Endothelial cell of umbilical vein (primary cell): ENCODE data around the gene BMP2K.

Experiments
- EZH2 ChIP-seq: IDR thresholded peaks from 2 replicates; pipeline ENCODE4 v1.6.1; 2012; ENCODE audit warnings: borderline replicate concordance, low read depth, mild to moderate bottlenecking, moderate library complexity, low read length, inconsistent platforms; ENCODE audit not compliant: severe bottlenecking
- GATA2 ChIP-seq: IDR thresholded peaks from 2 replicates; pipeline ENCODE4 v1.7.0; 2011; ENCODE audit warnings: low read depth, mild to moderate bottlenecking, moderate library complexity, mixed read lengths, low read length; ENCODE audit not compliant: insufficient read length, insufficient read depth
- JUN ChIP-seq: IDR thresholded peaks from 2 replicates; pipeline ENCODE4 v1.6.1; 2011; ENCODE audit warnings: borderline replicate concordance, low read depth; ENCODE audit not compliant: insufficient read length, insufficient read depth
- MYC ChIP-seq: IDR thresholded peaks from one replicate; pipeline ENCODE4 v1.6.1; 2011; ENCODE audit warnings: mild to moderate bottlenecking, low read depth, low read length
- POLR2A ChIP-seq: IDR thresholded peaks from 2 replicates; pipeline ENCODE4 v1.6.1; 2012; ENCODE audit warnings: low read depth, mild to moderate bottlenecking, control low read depth, low read length
- POLR2AphosphoS5 ChIP-seq: IDR thresholded peaks from 2 replicates; pipeline ENCODE4 v1.6.1; 2012; ENCODE audit warnings: low read depth, mild to moderate bottlenecking, control low read depth, low read length, moderate library complexity; ENCODE audit not compliant: insufficient read depth
- TF ChIP-seq, protein P1 (sequence below), 2 donors: IDR thresholded peaks; 1 replicate in 1 of 2; 2 replicates in 1 of 2; pipeline ENCODE4 v1.5.1; 2011; ENCODE audit warnings: low read length in 2 of 2, mild to moderate bottlenecking in 2 of 2, moderate library complexity in 2 of 2, control low read depth in 1 of 2, inconsistent platforms in 1 of 2, low read depth in 1 of 2; ENCODE audit not compliant: insufficient read depth in 1 of 2; ENCODE audit errors: extremely low read depth in 1 of 2

DNA sequence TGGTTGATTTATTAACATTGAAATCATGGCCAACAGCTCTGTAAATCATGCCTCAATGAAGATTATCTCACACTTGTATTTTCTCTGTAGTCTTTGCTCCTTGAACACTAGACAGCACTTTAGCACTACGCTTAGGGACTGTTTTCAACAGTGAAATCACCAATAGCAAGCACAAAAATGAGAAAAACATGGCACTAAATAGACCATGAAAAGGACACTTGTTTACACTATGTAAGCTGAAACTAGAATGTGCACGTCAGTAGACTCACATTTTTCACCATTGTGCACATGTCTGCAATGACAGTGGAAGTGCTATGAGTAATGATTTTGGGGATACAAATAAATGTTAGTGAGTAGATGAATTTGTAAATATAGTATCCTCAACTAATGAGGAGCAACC is 3.1 kb downstream of the BMP2K start:
- TF ChIP-seq, protein P1, sequence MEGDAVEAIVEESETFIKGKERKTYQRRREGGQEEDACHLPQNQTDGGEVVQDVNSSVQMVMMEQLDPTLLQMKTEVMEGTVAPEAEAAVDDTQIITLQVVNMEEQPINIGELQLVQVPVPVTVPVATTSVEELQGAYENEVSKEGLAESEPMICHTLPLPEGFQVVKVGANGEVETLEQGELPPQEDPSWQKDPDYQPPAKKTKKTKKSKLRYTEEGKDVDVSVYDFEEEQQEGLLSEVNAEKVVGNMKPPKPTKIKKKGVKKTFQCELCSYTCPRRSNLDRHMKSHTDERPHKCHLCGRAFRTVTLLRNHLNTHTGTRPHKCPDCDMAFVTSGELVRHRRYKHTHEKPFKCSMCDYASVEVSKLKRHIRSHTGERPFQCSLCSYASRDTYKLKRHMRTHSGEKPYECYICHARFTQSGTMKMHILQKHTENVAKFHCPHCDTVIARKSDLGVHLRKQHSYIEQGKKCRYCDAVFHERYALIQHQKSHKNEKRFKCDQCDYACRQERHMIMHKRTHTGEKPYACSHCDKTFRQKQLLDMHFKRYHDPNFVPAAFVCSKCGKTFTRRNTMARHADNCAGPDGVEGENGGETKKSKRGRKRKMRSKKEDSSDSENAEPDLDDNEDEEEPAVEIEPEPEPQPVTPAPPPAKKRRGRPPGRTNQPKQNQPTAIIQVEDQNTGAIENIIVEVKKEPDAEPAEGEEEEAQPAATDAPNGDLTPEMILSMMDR (IDR thresholded peaks at IDR 0.05; ENCODE audit: extremely low read depth in 1 of 2, insufficient read depth in 1 of 2, low read depth in 1 of 2, low read length in 2 of 2), result no peak
- TF ChIP-seq EZH2 (no peak), POLR2A (no peak), GATA2 (no peak), MYC (no peak), POLR2AphosphoS5 (no peak), JUN (no peak)
